ENCODE data around the gene MDGA2. TPM values are rescaled to one million over a fixed set of nuclear protein-coding genes. Genes with fewer than 3 reads are reported as not detected.

The MDGA2 gene
- total and polyA plus RNA-seq, 2 of the 8 experiments (the other 6 are each of a cell fraction or from before 2014, with no cell fraction given): 0.11 to 0.69 TPM

- H4K8ac ChIP-seq (ENCODE audit: extremely low read depth, insufficient read depth, low read length): no peak overlapping the region
- FAIRE-seq (no peak), DNase-seq (ENCODE audit: low read depth in 1 of 2, low spot score in 2 of 2) (no peak)
- no peaks in the 10 kb centered on the region for H3K27me3 ChIP-seq (replicated peaks in 1 of 4; ENCODE audit: control insufficient read depth in 3 of 4, extremely low read depth in 1 of 4, insufficient read depth in 3 of 4, low read length in 3 of 4)
- H3K79me1 ChIP-seq (ENCODE audit: low read depth, low read length): no peaks in the 10 kb centered on the region
- H3K23me2 ChIP-seq (ENCODE audit: low read depth, low read length): no peaks in the 10 kb centered on the region
- no peak overlapping the region for H3K56ac ChIP-seq (replicated peaks; ENCODE audit: insufficient read length, low read depth, low read length)
- H3K4me3 ChIP-seq (ENCODE audit: extremely low read depth in 1 of 4, insufficient read depth in 2 of 4, low read depth in 3 of 4, low read length in 4 of 4): no peak overlapping the region
- H3K9ac ChIP-seq (replicated peaks in 1 of 4; ENCODE audit: extremely low read depth in 1 of 4, low read depth in 3 of 4, low read length in 3 of 4): no peak overlapping the region
- H3K9me3 ChIP-seq (ENCODE audit: insufficient read depth in 2 of 2, low read depth in 1 of 2, low read length in 1 of 2): peaks cover 0 to 2% of the 10 kb centered on the region in 2 experiments; a peak in 1 of 4 replicates
- no peak overlapping the region for H3K4me2 ChIP-seq (ENCODE audit: insufficient read depth in 1 of 2, low read depth in 2 of 2, low read length in 2 of 2)
- no peak overlapping the region for H2BK120ac ChIP-seq (replicated peaks; ENCODE audit: low read depth, low read length)
- H3K27ac ChIP-seq (ENCODE audit: low read depth, low read length): no peak overlapping the region
- CTCF ChIA-PET (ENCODE audit: partially characterized antibody): interaction anchor here (0.6 kb wide), 1 partner anchor 13 kb away, joined by 3 read pairs; no protein-coding TSS in a partner anchor
- H3K14ac ChIP-seq (ENCODE audit: insufficient read length): no peak overlapping the region
- no peaks in the 10 kb centered on the region for H3K36me3 ChIP-seq (ENCODE audit: control insufficient read depth in 2 of 4, insufficient read depth in 4 of 4, low read length in 3 of 4)
- no peak overlapping the region for H4K91ac ChIP-seq (replicated peaks; ENCODE audit: insufficient read length, low read length)
- no peak overlapping the region for H2BK5ac ChIP-seq (ENCODE audit: low read depth, low read length)
- H3K4me1 ChIP-seq (replicated peaks in 1 of 4; ENCODE audit: control insufficient read depth in 3 of 4, insufficient read depth in 4 of 4, low read length in 3 of 4): no peaks in the 10 kb centered on the region
- no peak overlapping the region for H2BK12ac ChIP-seq (ENCODE audit: low read depth, low read length)
- no peak overlapping the region for H2BK20ac ChIP-seq (ENCODE audit: low read length)
- no peak overlapping the region; the same call in 1 of the 2 replicates for H2AFZ ChIP-seq (ENCODE audit: low read length)
- no peak overlapping the region for H3K23ac ChIP-seq (ENCODE audit: insufficient read length)
- WGBS, 2 experiments (ENCODE audit: extremely low coverage in 1 of 2, insufficient coverage in 1 of 2, insufficient read length in 1 of 2, insufficient replicate concordance in 2 of 2, low coverage in 1 of 2, low lambda C conversion rate in 2 of 2, missing lambda C conversion rate in 1 of 2): 89% methylated on average over 5 of the region's 5 CpGs; no CpG with 5 or more reads in 1 of the 2 experiments
- no peak overlapping the region for H2AK5ac ChIP-seq (ENCODE audit: low read depth, low read length)
- H3K4ac ChIP-seq (replicated peaks; ENCODE audit: insufficient read length, low read depth, low read length): no peak overlapping the region
- POLR2A ChIA-PET (ENCODE audit: partially characterized antibody): interaction anchor here (1.0 kb wide), 1 partner anchor 28 kb away, joined by 3 read pairs; no protein-coding TSS in a partner anchor
- H4K20me1 ChIP-seq (replicated peaks in 1 of 2; ENCODE audit: control insufficient read depth in 1 of 2, insufficient read depth in 2 of 2, low read length in 2 of 2): no peaks in the 10 kb centered on the region
- H2BK15ac ChIP-seq (ENCODE audit: low read length): no peak overlapping the region
- no peak for TF ChIP-seq JUND (IDR thresholded peaks at IDR 0.05; ENCODE audit: low read length)
- TF ChIP-seq EP300 (IDR thresholded peaks at IDR 0.05; ENCODE audit: borderline replicate concordance in 1 of 2, low read depth in 2 of 2, low read length in 2 of 2): no peak
- H4K5ac ChIP-seq (ENCODE audit: insufficient read length, low read depth, low read length): no peak overlapping the region
- no peak overlapping the region for H3K18ac ChIP-seq (ENCODE audit: extremely low read depth, low read length)
- H3K79me2 ChIP-seq (ENCODE audit: control insufficient read depth in 1 of 2, insufficient read depth in 2 of 2, low read length in 2 of 2): no peaks in the 10 kb centered on the region
Observed at GRCh38 chr14:47226877-47227520, 448.4 kb downstream of the MDGA2 start.

All from H1 (cell line).